ENCODE results near the gene ZNF273.

ZNF273 gene

DNA sequence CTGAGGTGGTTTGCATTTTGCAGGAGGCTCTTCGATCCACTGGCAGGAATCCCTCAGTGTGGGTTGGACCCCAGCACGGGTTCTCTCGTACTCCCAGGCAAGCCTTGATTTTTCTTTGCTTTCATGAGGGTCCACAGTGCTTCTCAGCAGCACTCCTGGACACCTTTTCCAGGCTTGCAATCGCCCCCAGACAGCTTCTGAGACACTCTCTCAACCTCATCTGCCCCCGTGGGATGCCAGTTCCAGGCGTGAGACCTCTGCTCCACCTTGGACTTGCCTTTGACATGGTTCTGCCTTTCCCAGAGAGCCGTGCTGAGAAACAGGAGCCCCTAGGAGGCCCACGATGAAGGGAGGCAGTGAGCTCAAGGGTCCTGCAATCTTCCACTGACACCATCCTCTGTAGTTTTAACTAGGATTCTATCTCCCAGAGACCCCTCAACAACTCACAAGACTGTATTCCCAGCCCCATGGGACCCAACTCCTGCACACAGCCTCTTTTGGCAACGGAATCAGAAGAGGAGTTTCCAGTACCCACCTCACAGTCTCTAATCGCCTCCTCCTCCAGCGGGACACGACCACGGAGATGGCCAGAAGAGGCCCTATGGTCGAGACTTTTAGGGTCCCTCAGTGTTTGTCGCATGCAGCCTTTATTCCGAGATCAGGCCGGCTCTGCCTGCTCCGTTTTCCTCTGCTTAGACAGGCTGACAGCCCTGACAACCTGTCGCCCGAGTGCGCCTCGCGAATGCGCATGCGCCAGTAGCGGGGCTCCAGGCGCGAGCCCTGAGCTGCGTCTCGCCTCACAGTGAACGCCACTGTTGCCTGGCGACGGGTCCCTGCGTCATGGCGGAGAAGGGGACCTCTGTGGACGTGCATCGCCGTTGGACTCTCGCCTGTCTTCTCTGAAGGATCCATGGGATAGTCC lies 26.0 kb upstream of the ZNF273 start:
- peak; percentile 44 to 60 for DNase-seq (ENCODE audit: low read depth in 2 of 2)

DNA sequence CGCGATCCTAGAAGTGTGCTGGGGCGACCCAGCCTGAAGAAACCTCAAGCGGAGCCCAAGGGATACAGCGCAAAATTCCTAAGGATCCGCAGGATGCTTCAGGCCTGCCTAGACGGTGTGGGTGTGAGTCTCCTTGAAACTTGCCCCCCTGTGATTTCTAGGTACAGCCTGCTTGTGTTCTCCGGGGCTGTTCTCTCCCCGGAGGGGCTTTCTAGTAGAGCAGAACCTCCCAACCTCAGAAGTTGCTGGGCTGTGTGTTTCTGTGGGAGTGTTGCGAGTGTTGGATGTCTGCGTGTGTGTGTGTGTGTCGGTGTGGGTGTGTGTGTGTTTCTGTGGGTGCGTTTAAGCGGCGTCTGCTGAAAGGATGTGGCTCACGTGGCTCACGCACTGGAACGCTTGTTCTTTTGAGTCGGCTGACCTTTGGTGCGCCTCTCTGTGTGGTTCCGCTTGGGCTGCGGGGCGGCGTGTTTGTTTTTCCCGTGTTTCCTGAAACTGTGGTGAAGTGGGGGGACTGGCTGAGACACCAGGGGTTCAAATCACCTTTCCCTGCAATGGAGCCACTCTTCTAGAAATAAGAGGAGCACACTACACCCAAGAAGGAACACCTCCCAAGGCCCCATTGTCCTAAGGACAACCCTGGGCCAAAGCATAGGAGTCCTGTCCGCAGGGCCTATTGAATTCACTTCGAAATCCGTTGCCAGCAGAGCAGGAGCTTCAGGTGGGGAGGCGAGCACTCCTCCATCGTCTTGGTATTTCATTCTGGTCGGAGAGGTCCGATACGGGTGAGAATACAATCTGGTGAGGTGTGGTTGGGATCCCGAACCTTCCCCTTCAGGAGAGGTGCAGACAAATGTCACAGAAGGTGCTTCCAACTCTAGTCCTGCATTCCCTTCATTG lies 25.1 kb upstream of the ZNF273 start:
- DNase-seq (ENCODE audit: low read depth in 2 of 2) = no peak

DNA sequence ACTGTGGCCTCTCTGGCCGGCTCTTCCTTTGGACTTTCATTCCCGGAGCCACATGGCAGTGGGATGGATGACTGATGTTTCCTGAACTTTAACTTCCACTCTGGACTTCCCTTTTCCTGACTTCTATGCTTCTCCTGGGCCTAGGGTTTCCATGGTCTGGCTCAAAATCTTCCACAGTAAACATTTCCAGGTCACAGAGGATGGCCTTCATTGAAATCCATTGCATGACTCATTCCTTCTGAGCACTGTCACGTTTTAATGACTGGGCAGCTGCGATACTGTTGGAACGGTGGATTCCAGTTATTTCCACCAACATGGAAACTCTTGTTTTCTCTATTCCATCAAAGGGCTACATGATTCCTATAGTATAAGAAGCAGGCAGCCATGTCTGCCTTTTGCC lies 24.4 kb upstream of the ZNF273 start:
- DNase-seq (ENCODE audit: low read depth in 2 of 2) = no peak

DNA sequence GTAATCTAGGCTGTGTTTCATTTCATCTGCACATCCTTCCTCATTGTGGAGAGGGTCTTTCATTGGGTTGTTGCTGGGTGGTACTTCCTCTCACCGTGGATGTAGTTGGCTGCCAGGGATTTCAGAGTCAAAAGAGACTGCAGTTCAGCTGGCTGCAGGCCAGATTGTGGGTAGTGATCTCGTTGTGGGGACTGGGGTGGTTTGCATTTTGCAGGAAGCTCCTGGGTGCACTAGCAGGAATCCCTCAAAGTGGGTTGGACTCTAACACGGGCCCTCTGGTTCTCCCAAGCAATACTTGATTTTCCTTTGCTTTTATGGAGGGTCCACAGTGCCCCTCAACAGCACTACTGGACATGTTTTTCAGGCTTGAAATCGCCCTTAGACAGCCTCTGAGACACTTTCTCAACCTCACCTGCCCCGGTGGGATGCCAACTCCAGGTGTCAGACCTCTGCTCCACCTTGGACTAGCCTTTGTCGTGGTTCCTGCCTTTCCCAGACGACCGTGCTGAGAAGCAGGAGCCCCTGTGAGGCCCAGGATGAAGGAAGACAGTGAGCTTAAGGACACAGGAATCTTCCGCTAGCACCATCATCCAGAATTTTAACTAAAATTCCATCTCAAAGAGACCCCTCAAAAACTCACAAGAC lies 23.9 kb upstream of the ZNF273 start:
- DNase-seq (ENCODE audit: low read depth in 2 of 2) = no peak

DNA sequence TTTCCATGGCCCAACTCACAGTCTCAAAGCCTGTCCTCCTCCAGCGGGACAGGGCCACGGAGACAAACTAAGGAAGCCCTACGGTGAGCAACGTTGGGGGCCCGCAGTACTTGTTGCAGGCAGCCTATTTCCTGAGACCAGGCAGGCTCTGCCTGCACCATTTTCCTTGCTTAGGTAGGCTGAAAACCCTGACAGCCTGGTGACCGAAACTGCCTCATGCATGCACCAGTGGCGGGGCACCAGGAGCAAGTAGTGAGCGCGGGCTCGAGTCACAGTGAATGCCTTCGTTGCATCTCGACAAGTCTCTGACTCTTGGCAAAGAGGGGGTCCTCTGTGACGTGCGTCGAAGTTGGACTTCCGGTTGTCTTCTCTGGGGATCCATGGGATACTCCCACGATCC lies 23.3 kb upstream of the ZNF273 start:
- DNase-seq (ENCODE audit: low read depth in 2 of 2) = no peak

DNA sequence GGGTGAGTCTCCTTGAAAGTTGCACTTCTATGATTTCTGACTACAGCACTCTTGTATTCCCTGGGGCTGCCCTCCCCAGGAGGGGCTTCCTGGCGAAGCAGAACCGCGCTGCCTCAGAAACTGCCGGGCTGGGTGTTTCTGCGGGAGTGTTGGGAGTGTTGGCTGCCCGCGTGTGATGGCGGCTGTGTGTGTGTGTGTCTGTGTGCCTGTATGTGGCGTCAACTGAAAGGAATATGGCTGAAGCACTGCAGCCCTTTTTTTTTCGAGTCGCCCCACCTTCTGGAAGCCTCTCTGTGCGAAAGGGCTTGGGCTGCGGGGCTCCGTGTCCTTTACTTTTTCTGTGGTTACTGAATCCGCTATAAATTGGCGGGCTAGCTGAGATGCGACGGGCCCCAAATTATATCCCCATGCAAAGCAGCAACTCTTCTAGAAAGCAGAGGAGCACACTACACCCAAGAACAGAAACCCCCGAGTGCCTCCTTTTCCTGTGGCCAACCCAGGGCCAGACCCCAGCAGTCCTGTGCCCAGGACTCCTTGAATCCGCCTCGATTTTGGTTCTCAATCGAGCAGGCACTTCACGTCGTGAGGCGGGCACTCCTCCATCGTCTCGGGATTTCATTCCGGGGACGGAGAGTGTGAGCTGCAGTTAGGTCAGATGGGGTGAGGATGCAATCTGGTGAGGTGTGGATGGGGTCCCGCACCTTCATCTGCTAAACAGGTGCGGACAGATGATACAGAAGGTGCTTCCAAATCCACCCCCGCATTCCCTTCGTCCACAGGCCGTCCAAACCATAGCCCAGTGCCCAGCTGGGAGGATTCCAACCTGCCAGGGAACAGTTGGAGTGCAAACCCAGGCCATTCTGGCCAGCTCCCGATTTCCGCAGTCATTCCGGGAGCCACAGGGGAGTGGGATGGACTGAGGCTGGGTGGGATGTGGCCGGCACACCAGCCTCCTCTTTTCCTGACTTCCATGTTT lies 22.5 kb upstream of the ZNF273 start:
- no peak for DNase-seq (ENCODE audit: low read depth in 2 of 2)

DNA sequence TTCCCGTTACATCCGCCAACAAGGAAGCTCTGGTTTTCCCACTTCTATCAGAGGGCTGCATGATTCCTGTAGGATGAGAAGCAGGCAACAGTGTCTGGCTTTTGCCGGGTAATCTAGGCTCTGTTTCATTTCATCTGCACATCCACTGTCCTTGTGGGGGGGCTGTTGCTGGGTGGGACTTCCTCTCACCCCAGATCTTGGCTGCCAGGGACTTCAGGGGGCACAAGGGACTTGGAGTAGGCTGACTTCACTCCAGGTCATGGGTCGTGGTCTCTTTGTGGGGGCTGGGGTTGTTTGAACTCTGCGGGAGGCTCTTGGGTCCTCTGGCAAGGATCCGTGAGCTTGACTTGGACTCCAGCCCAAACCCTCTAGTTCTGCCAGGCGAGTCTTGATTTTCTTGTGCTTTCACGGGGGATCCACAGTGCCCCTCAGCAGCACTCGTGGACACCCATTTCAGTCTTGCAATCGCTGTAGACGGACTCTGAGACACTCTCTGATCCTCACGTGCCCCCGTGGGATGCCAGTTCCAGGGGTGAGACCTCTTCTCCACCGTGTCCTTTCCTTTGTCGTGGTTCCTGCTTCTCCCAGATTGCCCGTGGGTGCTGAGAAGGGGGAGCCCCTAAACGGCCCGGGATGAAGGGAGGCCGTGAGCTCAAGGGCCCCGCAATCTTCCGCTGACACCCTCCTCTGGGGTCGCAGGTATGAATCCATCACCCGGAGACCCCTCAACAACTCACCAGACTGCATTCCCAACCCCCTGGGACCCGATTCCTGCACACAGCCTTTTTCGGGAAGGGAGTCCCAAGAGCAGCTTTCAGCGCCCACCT lies 21.4 kb upstream of the ZNF273 start:
- DNase-seq (ENCODE audit: low read depth in 2 of 2) = no peak

DNA sequence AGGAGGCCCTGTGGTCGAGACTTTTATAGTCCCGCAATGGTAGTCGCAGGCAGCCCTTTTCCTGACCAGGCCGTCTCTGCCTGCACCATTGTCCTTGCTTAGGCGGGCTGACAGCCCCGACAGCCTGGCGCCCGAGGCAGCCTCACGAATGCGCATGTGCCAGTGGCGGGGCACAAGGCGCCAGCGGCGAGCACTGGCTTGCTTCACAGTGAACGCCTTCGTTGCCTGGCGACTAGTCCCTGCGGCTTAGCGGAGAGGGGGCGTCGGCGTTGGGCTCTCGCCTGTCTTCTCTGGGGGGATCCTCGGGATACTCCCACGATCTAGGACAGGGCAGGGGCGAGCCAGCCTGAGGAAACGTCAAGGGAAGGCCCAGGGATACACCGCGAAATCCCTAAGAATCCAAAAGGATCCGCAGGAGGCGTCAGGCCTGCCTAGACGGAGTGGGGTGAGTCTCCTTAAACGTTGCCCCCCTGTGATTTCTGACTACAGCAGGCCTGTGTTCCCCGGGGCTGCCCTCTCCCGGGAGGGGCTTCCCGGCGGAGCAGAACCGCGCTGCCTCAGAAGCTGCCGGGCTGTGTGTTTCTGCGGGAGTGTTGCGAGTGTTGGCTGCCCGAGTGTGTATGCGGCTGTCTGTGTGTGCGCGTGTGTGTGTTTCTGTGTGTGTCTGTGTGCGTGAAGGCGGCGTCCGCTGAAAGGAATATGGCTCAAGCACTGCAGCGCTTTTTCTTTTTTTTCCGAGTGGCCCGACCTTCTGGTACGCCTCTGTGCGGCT lies 20.5 kb upstream of the ZNF273 start:
- peak in 1 of 2 donors; percentile 27 for DNase-seq (ENCODE audit: low read depth in 2 of 2)

DNA sequence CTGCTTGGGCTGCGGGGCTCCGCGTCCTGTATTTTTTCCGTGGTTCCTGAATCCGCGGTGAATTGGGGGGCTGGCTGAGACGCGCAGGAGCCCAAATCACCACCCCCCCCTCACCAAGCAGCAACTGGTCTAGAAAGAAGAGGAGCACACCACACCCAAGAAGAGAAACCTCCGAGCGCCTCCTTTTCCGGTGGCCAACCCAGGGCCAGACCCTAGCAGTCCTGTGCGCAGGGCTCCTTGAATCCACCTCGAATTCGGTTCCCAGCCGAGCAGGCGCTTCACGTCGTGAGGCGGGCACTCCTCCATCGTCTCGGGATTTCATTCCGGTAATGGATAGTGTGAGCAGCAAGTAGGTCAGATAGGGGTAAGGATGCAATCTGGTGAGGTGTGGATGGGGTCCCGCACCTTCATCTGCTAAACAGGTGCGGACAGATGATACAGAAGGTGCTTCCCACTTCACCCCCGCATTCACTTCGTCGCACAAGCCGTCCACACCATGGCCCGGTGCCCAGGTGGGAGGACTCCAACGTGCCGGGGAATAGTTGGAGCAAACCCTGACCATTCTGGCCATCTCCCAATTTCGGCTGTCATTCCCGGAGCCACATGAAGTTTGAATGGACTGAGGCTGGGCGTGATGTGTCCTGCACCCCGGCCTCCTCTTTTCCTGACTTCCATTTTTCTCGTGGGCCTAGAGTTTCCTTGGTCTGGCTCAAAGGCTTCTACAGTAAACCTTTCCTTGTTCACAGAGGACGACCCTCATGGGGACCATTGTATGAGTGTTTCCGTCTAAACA lies 19.8 kb upstream of the ZNF273 start:
- DNase-seq (ENCODE audit: low read depth in 2 of 2) = no peak

DNA sequence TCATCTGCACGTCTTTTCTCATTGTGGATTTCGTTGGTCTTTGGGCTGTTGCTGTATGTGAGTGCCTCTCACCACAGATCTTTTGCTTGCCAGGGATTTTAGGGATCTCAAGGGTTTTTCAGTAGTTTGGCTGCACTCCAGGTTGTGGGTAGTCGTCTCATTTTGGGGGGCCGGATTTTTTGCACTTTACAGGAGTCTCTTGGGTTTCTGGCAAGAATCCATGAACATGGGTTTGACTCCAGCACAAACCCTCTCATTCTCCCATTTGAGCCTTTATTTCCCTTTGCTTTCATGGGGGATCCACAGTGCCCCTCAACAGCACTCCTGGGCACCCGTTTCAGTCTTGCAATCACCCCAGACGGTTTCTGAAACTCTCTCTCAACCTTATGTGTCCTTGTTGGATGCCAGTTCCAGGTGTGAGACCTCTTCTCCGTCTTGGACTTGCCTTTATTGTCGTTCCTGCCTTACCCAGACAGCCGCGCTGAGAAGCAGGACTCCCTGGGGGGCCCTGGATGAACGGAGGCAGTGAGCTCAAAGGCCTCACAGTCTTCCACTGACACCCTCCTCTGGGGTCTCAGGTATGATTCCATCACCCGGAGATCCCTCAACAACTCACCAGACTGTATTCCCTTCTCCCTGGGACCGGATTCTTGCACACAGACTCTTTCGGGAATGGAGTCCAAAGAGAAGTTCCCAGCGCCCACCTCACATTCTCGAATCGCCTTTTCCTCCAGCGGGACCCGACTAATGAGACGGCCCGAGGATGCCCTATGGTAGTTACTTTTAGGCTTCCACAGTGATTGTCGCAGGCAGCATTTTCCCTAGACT lies 18.8 kb upstream of the ZNF273 start:
- no peak for DNase-seq (ENCODE audit: low read depth in 2 of 2)

DNA sequence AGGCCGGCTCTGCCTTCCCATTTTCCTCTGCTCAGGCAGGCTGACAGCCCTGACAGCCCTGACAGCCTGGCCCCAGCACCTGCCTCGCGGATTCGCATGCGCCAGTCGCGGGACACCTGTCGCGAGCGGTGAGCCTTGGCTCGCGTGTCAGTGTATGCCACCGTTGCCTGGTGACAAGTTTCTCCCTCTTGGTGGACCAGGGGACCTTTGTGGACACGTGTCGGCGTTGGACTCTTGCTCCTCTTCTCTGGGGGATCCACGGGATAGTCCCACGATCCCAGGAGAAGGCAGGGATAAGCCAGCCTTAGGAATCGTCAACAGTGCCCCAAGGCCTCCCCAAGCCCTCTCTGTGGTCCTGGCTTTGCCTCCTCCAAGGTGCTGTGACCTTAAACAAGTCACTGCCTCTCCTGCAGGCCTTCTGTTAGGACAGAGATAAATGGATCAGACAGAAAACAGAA lies 18.1 kb upstream of the ZNF273 start:
- no peak for DNase-seq (ENCODE audit: low read depth in 2 of 2)

DNA sequence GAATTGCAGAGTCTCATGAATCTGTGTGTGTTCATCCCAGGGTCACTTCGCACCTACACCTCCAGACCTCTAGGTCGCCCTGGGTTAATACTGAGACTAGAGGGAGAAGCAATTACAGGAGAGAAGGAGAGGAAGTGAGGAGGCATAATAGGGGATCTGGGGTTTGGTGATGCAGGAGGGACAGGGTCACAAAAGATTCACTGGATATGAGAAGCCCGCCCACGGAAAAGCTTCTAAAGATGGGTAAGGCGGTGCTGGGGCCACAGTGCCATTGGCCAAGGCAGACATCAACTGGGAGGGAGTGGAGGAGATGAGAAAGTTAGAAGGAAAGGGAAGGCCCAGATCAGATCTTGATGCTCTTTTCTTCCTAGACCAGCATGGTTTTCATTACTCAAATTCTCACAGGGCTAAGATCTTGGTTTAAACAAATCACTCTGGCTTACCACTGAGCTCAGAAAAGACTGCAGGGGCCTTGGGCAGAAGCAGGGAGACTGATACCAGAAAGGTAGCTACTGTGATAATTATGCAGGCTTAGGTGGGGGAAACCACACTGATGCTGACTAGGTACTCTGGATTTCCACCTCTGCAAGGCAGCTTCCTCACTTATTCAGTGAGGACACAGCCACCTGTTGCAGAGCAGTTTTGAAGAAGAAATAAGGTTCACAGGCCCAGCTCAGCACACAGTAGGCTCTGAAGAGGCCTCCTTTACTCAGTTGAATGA lies 17.4 kb upstream of the ZNF273 start:
- no peak for DNase-seq (ENCODE audit: low read depth in 2 of 2)

DNA sequence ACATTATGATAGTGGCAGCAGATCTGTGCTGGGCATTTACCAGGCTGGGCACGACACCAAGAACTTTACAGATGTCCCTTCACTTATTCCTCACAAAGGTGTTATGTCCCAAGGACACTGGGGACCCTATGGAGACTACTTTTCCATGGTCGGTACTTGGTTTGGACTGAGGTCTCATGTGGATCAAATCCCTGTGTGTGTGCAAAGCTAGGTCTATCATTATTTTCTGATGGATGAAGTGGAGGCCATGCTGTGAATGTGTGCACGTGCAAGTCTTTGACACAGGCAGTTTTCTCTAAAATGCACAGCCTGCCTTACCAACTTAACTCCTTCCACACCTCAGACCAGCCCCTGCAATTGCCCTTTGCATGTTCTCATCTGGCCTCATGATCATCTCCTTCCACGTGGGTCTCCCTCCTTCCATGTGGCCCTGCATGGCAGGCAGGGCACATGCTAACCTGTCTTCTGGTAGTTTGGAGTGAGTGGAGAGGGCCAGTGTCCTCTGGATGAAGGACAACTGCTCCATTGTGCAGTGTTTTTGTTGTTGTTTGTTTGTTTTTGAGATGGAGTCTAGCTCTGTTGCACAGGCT lies 16.0 kb upstream of the ZNF273 start:
- DNase-seq (ENCODE audit: low read depth in 2 of 2) = no peak

DNA sequence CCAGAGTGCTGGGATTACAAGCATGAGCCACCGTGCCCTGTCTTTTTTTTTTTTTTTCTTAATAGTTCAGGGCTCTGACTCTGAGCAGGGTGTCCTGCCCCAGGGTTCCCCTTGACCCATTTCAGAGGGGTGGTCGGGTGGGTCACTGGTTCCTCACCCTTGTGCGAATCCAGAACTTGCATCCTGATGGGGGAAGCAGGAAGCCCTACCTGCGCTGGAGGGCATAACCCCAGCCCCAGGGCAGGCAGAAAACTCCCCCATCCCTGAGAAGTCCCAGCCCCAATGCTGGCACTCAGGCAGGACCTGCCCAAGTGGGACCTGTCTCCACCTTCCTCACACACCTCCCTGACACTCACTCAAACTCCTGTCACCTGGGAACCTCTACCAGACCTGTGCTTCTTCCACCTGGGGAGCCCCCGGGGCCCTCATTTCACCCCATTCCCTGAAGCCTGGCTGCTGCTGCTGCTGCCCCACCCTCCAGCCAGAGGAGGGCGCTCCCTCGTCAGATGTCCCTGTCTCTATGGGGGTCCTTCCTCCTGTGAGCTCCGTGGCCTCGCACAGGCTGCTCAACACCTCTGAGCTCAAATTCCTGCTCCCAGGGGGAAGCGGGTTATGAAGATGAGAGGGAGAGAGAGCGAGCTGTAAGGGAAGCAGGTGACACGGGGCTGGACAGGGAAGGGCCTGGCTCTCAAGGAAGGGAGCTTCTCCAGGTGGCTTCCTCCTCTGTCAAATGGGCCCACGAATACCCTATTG lies 15.1 kb upstream of the ZNF273 start:
- DNase-seq (ENCODE audit: low read depth in 2 of 2) = peak; percentile 37 to 41

DNA sequence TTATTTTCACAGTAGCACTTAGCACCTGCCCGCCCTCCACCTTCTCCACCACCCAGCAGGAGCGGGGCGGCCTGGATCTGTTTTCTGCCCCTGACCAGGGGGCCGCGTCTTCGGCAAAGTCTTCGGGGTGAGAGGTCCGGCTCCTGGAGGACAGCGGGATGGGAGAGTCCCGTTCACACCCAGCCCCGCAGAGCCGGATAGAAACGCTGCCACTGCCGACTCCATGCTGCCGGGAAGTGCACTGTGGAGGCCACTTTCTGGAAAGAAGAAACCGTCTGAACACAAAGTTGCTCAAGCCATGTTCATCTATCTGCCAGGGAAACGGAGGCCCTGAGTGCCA lies 14.5 kb upstream of the ZNF273 start:
- DNase-seq (ENCODE audit: low read depth in 2 of 2) = no peak

Data from stimulated activated CD4-positive, alpha-beta T cell treated with anti-CD3 and anti-CD28 coated beads, Interleukin-4, amount 100 ng/mL, for 48 hours (primary cell).